Measurements from ENCODE around the gene UBR1.
"Not testable (repeated sequence)": the region's sequence is repeated elsewhere in the genome, so short reads cannot be mapped to it uniquely, and the experiment has no call there.

UBR1 gene

GRCh38 chr15:43105778-43106485 is at the start of gene UBR1:
Gene UBR1 (minus strand): TSS chr15:43106038. CDS start chr15:43106022, 16 bp downstream.
- DNase-seq: peak; percentile 91

- no peak for DNase-seq
These were observed 47.4 kb upstream of the UBR1 start for GRCh38 chr15:43153269-43153668.

GRCh38 chr15:43151688-43152087 is 45.9 kb upstream of the UBR1 start:
- no peak for DNase-seq

GRCh38 chr15:43150191-43150929 is 44.5 kb upstream of the UBR1 start:
- DNase-seq: no peak

- no peak for DNase-seq
These were observed 40.3 kb upstream of the UBR1 start for GRCh38 chr15:43146184-43146583.

GRCh38 chr15:43144512-43144911 is 38.7 kb upstream of the UBR1 start:
- no peak for DNase-seq

GRCh38 chr15:43143203-43143941 is 37.5 kb upstream of the UBR1 start:
- no peak for DNase-seq

GRCh38 chr15:43135351-43135750 is 29.5 kb upstream of the UBR1 start:
- DNase-seq: no peak

GRCh38 chr15:43134157-43134635 is 28.4 kb upstream of the UBR1 start:
- DNase-seq: no peak

- peak; percentile 58 for DNase-seq
These were observed 27.8 kb upstream of the UBR1 start, which contains the start of gene TMEM62 for GRCh38 chr15:43133430-43134156. Gene TMEM62 (plus strand): TSS chr15:43133586. CDS start chr15:43133803, 217 bp downstream.

- DNase-seq: no peak
These were observed 27.1 kb upstream of the UBR1 start for GRCh38 chr15:43132830-43133429.

GRCh38 chr15:43128980-43129335 is 23.1 kb upstream of the UBR1 start:
- no peak for DNase-seq

GRCh38 chr15:43128174-43128979 is 22.5 kb upstream of the UBR1 start:
- not testable (repeated sequence) for DNase-seq

- DNase-seq: no peak
These were observed 21.9 kb upstream of the UBR1 start for GRCh38 chr15:43127752-43128151.

- no peak for DNase-seq
These were observed 20.5 kb upstream of the UBR1 start for GRCh38 chr15:43126356-43126755.

- DNase-seq: no peak
These were observed 19.3 kb upstream of the UBR1 start for GRCh38 chr15:43125100-43125661.

- DNase-seq: no peak
These were observed 16.0 kb upstream of the UBR1 start for GRCh38 chr15:43121863-43122262.

- DNase-seq: no peak
These were observed 13.0 kb upstream of the UBR1 start for GRCh38 chr15:43118829-43119228.

- no peak for DNase-seq
These were observed 12.4 kb upstream of the UBR1 start for GRCh38 chr15:43118286-43118685.

GRCh38 chr15:43111354-43111753 is 5.5 kb upstream of the UBR1 start:
- DNase-seq: no peak

- no peak for DNase-seq
These were observed 1.9 kb upstream of the UBR1 start for GRCh38 chr15:43107751-43108150.
